SIG-M5 (cell line): Measurements from ENCODE around the gene MEX3B.
"Not testable (repeated sequence)": the region's sequence is repeated elsewhere in the genome, so short reads cannot be mapped to it uniquely, and the experiment has no call there.

ENCODE experiments used
- DNase-seq: peaks from one replicate; lab custom pipeline; 2025; lab: John Stamatoyannopoulos, UW

The MEX3B gene

GRCh38 chr15:82048811-82049210 is 3.0 kb upstream of the MEX3B start:
- DNase-seq, result no peak

GRCh38 chr15:82047453-82048400 is 1.9 kb upstream of the MEX3B start:
- no peak for DNase-seq

DNA sequence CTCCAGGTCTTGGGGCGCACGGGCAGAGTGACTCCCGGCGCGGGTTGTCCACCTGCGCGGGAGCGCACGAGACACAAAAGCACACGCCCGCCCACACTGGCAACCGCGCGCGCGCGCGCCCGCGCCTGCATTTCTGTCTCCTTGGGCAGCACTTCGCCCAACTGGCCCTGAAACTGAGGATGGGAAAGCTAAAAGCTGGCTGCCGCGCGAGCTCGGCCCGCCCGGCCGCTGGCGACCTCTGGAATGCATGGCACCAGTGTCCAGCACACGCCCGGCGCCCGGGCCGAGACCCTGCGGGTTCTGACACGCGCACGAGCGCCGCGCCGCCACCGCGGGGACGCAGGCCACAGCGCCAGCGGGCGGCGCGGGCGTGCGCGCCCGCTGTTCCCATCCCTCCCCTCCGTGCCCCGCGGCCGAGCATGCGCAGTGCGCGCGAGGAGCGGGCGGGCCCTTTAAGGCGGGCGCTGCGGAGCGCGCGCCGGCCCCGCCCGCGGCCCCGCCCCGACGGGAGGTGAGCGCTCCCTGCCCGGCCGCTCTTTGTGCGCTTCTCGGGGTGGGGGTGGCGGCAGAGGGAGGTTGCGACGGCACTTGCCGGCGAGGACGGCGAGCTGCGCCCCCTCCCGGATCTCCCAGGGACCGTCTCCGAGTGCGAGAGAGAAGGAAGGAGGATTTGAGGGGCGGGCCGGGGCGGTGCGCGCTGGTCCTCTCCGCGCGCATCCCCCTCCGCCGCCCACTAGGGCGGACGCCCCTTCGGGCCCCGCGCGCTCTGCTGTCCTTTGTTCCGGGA is 1.0 kb upstream of the MEX3B start:
- DNase-seq, result no peak

- DNase-seq, result no peak
Observed at GRCh38 chr15:82045179-82045891, 483 bp downstream of the MEX3B start.

GRCh38 chr15:82044373-82045178 is 1.2 kb downstream of the MEX3B start:
- no peak for DNase-seq

GRCh38 chr15:82043796-82044372 is 1.9 kb downstream of the MEX3B start:
- no peak for DNase-seq

GRCh38 chr15:82043130-82043673 is 2.6 kb downstream of the MEX3B start:
- no peak for DNase-seq

DNA sequence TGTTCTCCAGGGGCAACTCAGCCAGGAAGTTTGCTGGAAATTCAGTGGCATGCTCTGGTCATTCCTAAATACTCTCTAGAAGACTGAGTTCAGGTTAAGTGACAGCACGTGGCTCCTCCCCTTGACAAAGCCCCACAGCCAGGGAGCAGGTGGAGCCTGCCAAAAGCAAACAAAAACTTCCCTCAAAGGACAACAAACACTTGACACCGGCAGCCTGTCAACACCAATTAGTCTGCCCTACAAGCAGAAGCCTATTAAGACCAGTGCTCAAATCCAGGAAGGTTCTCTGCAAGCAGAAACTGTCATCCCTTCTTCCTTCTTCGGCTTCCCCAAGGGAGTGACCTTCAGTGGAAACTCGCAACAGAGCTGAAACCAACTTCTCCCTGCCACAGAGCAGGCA is 5.0 kb downstream of the MEX3B start:
- DNase-seq, result no peak

DNA sequence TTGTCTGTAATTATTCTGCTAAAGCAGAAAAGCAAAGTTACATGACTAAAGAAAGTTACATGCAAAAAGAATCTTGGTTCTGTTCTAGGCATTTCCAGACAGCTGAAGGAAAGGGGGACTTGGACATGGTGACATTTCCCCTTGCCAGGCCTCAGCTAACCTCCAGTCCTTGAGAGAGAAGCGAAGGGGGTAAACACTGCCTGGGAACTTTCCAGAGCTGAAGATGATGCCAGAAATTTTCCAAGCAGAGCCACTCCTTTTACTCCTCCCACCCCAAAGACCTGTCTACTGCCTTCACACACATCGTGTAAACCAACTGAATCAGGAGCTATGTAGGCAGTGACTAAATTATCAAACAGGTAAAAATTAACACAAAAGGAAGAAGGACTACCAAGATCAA is 5.4 kb downstream of the MEX3B start:
- DNase-seq, result no peak

GRCh38 chr15:82039871-82040270 is 5.9 kb downstream of the MEX3B start:
- DNase-seq, result no peak

- DNase-seq, result no peak
Observed at GRCh38 chr15:82036461-82036860, 9.4 kb downstream of the MEX3B start.

- DNase-seq, result no peak
Observed at GRCh38 chr15:82031871-82032270, 13.9 kb downstream of the MEX3B start.

GRCh38 chr15:82030176-82030575 is 15.6 kb downstream of the MEX3B start:
- DNase-seq, result no peak

- not testable (repeated sequence) for DNase-seq
Observed at GRCh38 chr15:82028163-82028562, 17.7 kb downstream of the MEX3B start.

DNA sequence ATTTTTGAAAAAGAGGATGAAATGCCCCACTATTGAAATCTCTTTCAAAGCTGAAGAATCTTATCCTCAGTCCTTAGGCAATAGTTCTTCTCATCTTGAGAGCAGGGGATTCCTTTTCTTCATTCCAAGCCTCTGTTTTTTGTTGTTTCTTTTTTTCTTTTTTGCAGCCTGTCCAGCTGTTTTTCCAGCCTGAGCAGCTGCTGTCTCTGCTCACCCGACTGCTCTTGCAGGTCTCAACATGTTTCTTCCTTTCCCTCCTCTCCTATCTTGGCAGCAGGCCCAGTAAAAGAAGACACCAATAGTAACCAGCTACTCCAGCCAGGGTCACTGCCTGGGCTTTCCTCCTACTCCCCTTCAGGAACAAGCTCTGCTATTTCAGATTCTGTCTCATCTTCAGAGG is 23.8 kb downstream of the MEX3B start:
- DNase-seq, result no peak

DNA sequence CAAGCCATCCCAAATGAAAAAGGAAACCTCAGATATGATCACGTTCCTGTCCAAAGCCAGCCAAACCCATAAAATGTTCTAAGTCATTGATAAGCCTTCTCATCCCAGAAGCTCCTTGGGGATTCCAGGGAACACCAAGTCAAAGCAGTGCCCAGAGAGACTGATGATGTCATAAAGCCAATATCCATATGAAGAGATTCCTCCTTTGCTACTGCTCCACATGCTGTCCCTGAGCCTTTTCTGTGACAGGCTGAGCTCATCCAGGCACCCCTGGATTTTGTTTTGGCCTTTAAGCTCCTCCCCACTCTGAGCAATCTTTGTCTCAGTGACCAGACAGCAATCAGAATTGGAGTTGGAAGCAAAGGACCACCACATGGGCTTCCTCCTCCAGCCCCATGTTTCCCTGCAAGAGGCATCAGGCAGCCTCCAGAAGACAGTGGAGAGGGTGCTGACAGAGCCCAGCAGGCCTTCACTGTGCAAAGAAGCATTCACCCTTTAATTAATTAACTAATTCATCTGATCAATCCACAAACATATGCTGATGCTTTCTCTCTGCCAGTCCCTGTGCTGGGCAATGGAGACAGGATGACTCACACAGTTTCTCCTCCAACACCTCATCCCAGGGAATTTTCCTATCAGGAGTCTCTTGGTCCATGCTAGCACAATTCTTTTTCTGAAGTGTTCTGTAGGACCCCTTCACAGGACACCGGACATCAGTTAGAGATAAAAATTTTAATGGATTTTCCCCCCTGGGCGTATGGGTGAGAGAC is 25.0 kb downstream of the MEX3B start:
- DNase-seq, result no peak

DNA sequence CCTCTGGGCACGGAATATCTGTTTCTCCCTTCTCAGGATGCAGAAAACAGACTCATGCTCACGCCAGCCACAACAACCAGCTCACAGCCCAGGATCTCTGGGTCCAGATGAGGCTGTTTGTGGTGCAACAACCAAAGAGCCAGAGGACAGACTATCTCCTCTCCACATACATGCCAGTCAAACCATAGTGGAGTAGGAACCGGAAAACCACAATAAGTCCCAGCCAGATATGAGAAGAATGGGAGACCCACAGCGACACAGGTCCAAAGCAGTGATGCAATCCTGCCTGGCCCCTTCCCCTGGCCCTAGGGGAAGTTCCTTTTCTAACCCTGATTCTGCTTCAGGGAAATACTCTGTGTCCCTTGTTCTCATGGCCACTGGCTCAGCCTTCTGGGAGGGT is 27.6 kb downstream of the MEX3B start:
- DNase-seq, result no peak

DNA sequence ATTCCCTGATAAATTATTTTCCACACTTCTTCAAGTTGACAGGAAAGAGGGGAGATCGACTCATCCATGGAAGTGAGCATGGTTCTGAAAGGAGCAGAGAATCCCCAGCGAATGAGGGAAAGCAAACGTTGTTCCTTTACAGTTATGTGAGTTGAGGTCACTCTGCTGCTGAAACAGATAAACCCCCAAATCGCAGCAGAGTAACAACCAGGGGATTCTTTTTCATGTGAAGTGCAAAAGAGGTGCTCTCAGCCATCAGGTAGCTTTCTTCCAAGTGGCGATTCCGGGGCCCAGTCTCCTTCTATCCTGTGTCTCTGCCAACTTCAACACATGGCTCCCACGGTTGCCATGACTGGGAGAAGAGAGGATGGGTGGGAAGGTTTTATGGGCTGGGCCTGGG is 28.2 kb downstream of the MEX3B start:
- no peak for DNase-seq

DNA sequence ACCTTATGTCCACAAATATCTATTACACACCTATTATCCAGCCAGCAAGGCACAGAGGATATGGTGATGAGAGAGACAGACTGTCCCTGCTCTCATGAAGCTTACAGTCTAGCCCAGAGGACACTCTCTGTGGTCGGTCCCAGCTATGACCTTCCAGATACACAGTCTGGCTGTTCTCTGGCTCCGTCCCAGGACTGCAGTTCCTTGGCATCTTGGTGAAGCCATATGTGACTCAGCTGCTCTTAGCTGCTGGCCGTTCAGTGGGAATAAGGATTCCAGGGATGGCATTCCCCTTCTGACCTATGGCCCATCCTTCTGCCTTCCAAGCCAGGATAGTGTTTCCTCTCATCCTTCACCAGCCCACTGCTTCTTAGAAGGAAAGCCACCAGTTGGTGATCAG is 30.8 kb downstream of the MEX3B start:
- DNase-seq, result no peak

- DNase-seq, result no peak
Observed at GRCh38 chr15:82012908-82013307, 32.9 kb downstream of the MEX3B start.
